Kidney epithelial cell (primary cell): ENCODE measurements around the gene C1S. TPM values are rescaled to one million over a fixed set of nuclear protein-coding genes. Genes with fewer than 3 reads are reported as not detected.
"Not testable (repeated sequence)": the region's sequence is repeated elsewhere in the genome, so short reads cannot be mapped to it uniquely, and the experiment has no call there.

Experiments used
- DNase-seq: peaks from one replicate; pipeline ENCODE4 v3.0.0-alpha.2; 2010; ENCODE audit warnings: low read depth
- H3K27me3 ChIP-seq: 2 replicates; pipeline ENCODE4 v1.6.0; 2011; ENCODE audit warnings: low read length; ENCODE audit not compliant: control insufficient read depth, insufficient read depth
- H3K36me3 ChIP-seq: 2 replicates; pipeline ENCODE4 v1.5.1; 2011; ENCODE audit warnings: low read length; ENCODE audit not compliant: control insufficient read depth, insufficient read depth
- H3K4me3 ChIP-seq: 2 replicates; pipeline ENCODE4 v1.5.1; 2011; ENCODE audit warnings: low read depth, mild to moderate bottlenecking, control low read depth, low read length
- total RNA-seq: library from RNA; depleted of rRNA; stranded (reverse); fragments of >200 nt; gene quantifications from 2 replicates; pipeline ENCODE4 v1.2.3, GENCODE V29; 2015
- TF ChIP-seq, protein P1 (sequence below): IDR thresholded peaks from 2 replicates; pipeline ENCODE4 v1.5.1; 2011; ENCODE audit warnings: mild to moderate bottlenecking, moderate library complexity, low read length, control low read depth, inconsistent platforms; ENCODE audit not compliant: insufficient read depth, poor library complexity, severe bottlenecking

Gene C1S
- total RNA-seq, 1 donor from 2014 or later = 4.0 TPM

DNA sequence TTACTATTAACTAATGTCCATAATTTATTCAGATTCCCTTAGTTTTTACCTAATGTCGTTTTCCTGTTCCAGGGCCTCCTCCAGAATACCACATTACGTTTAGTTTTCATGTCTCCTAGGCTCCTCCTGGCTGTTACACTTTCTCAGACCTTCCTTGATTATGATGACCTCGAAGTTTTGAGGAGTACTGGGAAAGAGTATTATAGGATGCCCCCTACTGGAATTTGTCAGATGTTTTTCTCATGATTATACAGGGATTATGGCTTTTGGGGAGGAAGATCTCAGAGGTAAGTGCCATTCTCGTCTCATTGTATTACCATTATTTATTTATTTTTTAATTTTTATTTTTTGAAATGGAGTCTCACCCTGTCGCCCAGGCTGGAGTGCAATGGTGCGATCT lies 17.7 kb upstream of the C1S start:
- Histone ChIP-seq H3K4me3 (no peak overlapping the region), H3K36me3 (no peaks in the 10 kb centered on the region), H3K27me3 (no peaks in the 10 kb centered on the region)
- no peak for DNase-seq
- TF ChIP-seq, protein P1, sequence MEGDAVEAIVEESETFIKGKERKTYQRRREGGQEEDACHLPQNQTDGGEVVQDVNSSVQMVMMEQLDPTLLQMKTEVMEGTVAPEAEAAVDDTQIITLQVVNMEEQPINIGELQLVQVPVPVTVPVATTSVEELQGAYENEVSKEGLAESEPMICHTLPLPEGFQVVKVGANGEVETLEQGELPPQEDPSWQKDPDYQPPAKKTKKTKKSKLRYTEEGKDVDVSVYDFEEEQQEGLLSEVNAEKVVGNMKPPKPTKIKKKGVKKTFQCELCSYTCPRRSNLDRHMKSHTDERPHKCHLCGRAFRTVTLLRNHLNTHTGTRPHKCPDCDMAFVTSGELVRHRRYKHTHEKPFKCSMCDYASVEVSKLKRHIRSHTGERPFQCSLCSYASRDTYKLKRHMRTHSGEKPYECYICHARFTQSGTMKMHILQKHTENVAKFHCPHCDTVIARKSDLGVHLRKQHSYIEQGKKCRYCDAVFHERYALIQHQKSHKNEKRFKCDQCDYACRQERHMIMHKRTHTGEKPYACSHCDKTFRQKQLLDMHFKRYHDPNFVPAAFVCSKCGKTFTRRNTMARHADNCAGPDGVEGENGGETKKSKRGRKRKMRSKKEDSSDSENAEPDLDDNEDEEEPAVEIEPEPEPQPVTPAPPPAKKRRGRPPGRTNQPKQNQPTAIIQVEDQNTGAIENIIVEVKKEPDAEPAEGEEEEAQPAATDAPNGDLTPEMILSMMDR = no peak

DNA sequence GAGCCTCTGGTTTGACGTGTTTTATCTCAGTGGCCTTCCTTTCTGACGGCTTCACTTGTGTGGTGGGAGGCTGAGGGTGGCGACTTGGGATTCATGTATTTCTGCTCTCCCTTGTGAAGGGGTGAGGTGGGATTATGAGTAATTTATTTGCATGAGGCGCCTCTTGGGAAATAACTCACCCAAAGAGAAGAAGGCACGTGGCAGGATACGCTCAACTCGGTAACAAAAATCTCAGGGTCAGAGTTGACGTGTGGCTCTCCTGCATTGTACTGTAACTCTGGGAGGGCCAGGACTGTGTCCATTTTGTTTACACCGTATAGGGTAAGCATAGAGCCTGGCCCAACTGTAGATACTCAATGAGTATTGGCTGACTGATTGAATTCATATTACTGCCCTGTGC lies 14.6 kb upstream of the C1S start:
- TF ChIP-seq, protein P1 = no peak
- Histone ChIP-seq H3K4me3 (no peak overlapping the region), H3K36me3 (no peaks in the 10 kb centered on the region)

DNA sequence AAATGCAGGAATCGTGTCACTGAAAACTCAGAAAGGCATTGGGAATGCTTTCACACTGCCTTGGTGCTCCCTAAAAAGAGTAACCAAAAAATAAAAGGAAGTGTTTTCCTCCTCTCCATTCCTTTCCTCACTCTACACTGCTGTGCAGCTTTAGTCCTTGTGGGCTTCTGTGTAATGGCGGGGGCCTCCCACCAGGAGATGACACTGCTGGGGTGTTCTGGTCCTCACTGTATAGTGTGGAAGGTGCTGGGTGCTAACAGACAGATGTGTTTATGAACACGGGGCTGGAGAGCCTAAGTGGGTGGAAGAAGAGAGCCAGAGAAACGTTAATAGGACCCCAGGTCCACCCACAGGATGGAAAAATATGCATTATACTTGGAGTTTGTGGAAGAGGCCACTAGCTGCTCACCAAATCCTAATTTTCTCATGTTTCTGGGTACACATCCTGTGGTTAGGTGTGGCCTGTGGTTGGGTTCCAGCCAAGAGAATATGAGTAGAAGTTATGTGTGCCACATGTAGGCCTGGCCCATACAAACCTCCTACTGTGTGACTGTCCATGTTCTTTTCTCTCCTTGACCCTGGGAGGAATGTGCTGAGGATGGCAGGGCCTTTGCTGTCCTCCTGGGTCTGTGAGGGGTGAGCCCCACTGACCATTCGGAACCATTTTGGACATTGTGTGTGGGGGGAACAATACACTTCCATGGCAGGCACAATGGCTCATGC lies 14.0 kb upstream of the C1S start:
- H3K27me3 ChIP-seq = no peaks in the 10 kb centered on the region
- no peak overlapping the region for H3K4me3 ChIP-seq
- DNase-seq = no peak
- H3K36me3 ChIP-seq = no peaks in the 10 kb centered on the region
- TF ChIP-seq, protein P1 = no peak

More for the DNA sequence above, 14.6 kb upstream of the C1S start:
- no peak for DNase-seq
- no peaks in the 10 kb centered on the region for H3K27me3 ChIP-seq

DNA sequence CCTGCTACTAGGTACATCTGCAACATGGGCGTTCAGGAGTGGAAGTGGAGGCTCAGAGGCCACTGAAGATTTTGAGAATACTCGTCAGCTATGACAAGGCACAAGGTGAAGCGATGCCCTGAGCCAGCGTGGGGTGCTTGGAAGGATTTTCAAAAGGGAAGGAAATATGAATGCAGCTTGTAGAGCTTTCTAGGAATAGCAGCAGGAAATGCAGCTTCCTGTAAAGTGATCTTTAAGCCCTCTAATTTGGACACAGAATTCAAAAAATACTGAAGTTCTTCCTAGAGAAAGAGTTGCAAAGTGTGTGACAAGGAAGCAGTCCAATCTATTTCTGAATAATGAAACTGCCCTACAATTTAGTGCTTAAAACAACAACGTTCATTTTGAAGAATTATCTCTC lies 13.2 kb upstream of the C1S start:
- TF ChIP-seq, protein P1 = no peak
- no peak overlapping the region for H3K4me3 ChIP-seq
- H3K27me3 ChIP-seq = no peaks in the 10 kb centered on the region
- no peaks in the 10 kb centered on the region for H3K36me3 ChIP-seq
- DNase-seq = no peak

DNA sequence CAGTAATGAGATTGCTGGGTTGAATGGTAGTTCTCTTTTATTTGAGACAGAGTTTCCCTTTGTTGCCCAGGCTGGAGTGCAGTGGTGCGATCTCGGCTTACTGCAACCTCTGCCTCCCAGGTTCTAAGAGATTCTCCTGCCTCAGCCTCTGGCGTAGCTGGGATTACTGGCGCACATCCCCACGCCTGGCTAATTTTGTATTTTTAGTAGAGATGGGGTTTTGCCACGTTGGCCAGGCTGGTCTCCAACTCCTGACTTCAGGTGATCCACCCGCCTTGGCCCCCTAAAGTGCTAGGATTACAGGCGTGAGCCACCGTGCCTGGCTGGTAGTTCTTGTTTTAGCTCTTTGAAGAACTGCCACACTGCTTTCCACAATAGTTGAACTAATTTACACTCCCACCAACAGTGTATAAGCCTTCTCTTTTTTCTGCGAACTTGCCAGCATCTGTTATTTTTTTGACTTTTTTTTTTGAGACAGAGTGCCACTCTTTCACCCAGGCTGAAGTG lies 11.0 kb upstream of the C1S start:
- H3K4me3 ChIP-seq, H3K36me3 ChIP-seq, H3K27me3 ChIP-seq, DNase-seq: not testable (repeated sequence)

- H3K27me3 ChIP-seq, DNase-seq, H3K36me3 ChIP-seq, H3K4me3 ChIP-seq: not testable (repeated sequence)
Measured at GRCh38 chr12:7049973-7050372, 10.5 kb upstream of the C1S start.

GRCh38 chr12:7054925-7055324 lies 5.6 kb upstream of the C1S start:
- H3K27me3 ChIP-seq = peaks cover 4% of the 10 kb centered on the region
- H3K36me3 ChIP-seq = no peaks in the 10 kb centered on the region
- H3K4me3 ChIP-seq = no peak overlapping the region
- DNase-seq = no peak
- TF ChIP-seq, protein P1 = no peak

- H3K27me3 ChIP-seq = not testable (repeated sequence)
Measured at GRCh38 chr12:7055736-7056135, 4.8 kb upstream of the C1S start.

More at GRCh38 chr12:7055736-7056135, 4.8 kb upstream of the C1S start:
- not testable (repeated sequence) for DNase-seq, H3K4me3 ChIP-seq, H3K36me3 ChIP-seq
